Endothelial cell of umbilical vein (primary cell): Measurements from ENCODE around the gene PTPDC1.

Experiments
- CTCF ChIP-seq, 2 donors: IDR thresholded peaks; 1 replicate in 1 of 2; 2 replicates in 1 of 2; pipeline ENCODE4 v1.5.1; 2011; ENCODE audit warnings: low read length in 2 of 2, mild to moderate bottlenecking in 2 of 2, moderate library complexity in 2 of 2, control low read depth in 1 of 2, inconsistent platforms in 1 of 2, low read depth in 1 of 2; ENCODE audit not compliant: insufficient read depth in 1 of 2; ENCODE audit errors: extremely low read depth in 1 of 2
- EZH2 ChIP-seq: IDR thresholded peaks from 2 replicates; pipeline ENCODE4 v1.6.1; 2012; ENCODE audit warnings: borderline replicate concordance, low read depth, mild to moderate bottlenecking, moderate library complexity, low read length, inconsistent platforms; ENCODE audit not compliant: severe bottlenecking
- FOS ChIP-seq: IDR thresholded peaks from 2 replicates; pipeline ENCODE4 v1.6.1; 2011; ENCODE audit warnings: mild to moderate bottlenecking, low read length, moderate library complexity, borderline replicate concordance; ENCODE audit not compliant: insufficient read depth
- MYC ChIP-seq: IDR thresholded peaks from one replicate; pipeline ENCODE4 v1.6.1; 2011; ENCODE audit warnings: mild to moderate bottlenecking, low read depth, low read length
- POLR2A ChIP-seq: IDR thresholded peaks from 2 replicates; pipeline ENCODE4 v1.6.1; 2012; ENCODE audit warnings: low read depth, mild to moderate bottlenecking, control low read depth, low read length
- POLR2AphosphoS5 ChIP-seq: IDR thresholded peaks from 2 replicates; pipeline ENCODE4 v1.6.1; 2012; ENCODE audit warnings: low read depth, mild to moderate bottlenecking, control low read depth, low read length, moderate library complexity; ENCODE audit not compliant: insufficient read depth

- TF ChIP-seq CTCF (IDR thresholded peaks at IDR 0.05; ENCODE audit: extremely low read depth in 1 of 2, insufficient read depth in 1 of 2, low read depth in 1 of 2, low read length in 2 of 2) (no peak), FOS (no peak), POLR2AphosphoS5 (no peak), EZH2 (no peak), POLR2A (no peak), MYC (no peak)
Measured at GRCh38 chr9:94085062-94085639, 887 bp downstream of the PTPDC1 start.
